HG03196 (cell line): ENCODE measurements around the gene FLAD1.

Source experiments
- ATAC-seq: cut with Tn5 transposase; IDR thresholded peaks from one replicate; pipeline ENCODE4 v1.9.1; 2021; ENCODE audit not compliant: unreplicated experiment

The FLAD1 gene

DNA sequence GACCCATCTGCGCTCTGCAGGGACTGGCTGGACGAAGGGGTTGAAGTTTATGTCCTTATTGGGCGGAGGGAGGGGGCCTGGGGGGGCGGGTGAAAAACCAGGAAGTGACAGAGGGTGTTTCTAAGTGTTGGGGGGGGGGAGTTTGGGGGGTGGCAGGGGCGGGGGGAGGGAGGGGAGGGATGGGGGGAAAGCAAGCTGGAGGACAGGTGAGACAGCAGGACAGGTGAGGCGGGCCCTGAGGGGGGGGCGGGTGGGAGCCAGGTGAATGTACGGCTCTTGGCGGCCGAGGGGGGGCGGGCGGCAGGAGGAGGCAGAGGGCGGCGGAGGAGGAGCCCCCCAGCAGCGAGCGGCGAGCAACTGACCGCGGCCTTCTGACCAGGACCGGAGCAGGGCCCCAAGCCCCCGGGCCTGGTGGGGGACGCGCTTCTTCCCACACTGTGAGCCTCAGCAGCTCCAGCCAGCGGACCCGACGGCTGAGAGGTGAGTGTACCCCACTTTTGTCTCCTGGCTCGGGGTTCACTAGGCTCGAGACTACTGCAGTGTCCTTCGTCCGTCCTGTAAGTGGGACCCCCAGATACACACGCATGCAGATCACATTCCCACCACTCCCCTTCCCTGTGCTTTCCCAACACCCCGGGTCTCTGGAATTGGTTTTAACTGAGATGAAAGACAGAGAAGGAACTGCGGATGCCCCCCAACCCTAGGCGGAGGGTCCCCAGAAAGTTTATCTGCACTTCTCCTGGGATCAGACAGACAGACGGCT, 19.5 kb downstream of the FLAD1 start, which contains the start of gene ZBTB7B:
ZBTB7B (plus strand) TSS at position 339 of the 763 bp plus-strand sequence. CDS start 11,859 bp downstream, outside the sequence.
- ATAC-seq = peak; percentile 1

DNA sequence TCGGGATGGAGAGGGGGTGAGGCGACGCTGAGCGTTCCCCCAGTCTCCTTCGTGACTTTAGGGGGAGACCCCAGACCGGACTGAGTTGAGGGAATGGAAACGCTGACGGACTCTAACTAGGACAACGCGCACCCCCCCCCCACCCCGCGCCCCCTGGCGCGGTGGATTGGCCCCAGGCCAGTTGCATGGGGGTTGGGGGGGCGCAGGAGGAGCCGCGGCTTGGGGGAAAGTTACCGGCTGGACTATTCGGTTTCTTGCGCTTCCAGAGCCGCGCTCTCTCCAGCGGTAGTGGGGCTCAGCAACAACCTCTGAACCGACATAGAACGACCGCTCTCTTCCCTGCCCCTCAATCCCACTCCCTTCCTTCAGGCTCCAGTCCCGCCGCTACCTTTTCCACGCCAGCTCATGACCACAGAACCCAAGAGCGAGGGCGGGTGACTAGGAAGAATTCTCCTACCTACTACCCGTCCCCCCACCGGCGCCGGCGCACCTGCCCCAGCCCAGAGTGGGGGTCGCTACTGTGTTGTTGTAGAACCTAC, 20.2 kb downstream of the FLAD1 start:
- no peak for ATAC-seq

DNA sequence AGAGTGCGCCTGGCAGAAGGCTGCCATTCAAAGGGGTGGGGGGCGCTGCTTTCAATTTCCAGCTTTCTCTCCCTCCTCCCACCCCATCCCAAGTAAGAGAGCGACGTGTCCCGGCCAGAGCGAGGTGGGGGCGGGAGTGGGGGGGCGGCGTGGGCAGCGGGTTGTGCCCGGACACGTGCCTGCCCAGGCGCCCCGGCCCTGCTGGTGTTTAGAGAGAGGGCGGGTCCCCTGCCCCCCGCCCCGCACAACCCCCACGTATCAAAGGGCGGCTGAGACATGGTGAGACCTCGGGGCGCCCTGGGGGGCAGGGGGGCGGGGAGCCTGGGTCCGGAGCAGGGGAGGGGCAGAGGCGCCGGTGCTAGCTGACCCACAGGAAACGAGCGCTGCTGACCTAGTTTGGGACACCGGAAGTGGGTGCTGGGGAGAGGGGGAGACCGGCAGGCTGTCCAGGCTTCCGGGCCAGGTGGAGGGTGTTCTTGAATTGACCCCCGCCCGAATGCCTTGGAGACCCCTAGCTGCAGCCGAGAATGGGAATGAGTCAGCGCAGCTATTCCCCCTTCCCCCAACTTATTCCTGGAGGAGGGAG, 20.7 kb downstream of the FLAD1 start:
- ATAC-seq = no peak

DNA sequence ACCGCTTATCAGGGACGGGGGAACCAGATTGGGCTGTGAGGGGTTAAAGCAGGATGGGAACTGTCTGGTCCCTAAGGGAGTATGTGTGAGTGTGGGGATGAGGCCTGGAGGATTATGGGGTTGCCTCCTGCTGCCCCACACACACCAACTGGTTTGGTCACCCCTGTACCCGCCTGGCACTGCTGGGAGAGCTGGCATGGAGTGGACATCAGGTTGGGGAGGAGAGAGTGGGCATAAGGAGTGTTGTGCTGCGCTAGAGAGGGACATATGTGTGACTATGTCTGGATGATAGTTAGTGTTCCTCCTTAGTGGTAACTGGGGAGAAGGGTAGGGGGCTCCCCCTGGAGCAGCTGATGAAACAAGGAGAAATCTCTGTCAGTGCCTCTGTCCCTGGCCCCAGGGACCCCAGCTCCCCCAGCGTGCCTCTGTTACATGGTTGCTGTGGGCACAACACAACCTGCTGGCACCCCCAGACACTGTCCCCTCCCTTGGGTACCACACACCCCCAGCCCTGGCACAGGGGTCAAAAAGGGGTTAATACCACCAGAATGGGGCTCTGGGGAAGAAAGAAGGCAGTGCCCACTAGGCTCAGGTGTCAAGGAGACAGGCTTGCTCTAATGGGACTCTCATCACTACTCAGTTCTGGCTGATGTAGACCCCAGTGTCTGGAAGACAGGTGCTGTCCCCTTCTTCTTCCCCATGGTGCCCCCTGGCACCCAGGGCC, 21.4 kb downstream of the FLAD1 start:
- ATAC-seq = no peak

DNA sequence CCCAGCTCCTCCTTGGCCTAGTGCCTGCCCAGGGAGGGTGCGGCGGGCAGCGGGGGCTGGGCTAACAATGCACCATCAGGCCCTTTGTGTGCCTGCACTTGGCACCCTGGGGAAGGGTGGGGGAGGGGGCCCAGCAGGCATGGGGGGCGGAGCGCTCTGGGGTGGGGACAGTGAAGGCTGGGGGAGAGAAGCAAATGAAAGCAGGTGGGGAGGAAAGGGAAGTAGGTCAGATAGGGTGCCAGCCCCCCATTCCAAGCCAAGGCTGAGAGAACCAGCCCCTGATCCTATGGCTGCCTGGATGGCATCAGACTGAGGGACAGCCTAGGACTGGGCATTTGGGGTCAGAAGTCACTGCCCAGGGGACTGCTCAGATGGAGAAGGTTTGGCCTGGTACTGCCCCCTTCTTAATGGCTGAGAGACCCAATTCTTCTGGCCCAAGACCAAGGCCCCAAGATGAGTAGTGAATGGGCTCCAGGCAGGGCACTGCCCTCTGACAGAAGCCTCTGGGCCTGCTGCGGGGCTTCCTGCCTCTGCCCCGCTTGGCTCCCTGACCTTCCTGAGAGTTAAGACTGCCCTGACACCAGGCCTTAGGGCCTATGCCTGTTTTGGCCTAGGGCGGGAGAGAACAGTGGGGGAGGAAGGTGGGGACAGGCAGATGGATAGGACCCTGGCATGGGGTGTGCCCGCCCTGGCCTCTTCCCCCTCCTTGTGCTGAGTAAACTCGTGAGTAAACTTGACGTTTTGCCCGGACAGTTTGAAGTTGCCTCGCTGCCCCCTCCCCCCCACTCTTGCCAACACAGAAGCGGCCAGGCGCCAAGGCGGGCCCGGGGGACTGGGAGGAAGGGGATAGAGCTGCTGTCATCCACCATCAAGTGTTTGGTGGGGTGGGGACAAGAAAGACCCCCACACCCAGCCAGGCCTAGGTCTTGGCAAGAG, 22.2 kb downstream of the FLAD1 start:
- no peak for ATAC-seq

DNA sequence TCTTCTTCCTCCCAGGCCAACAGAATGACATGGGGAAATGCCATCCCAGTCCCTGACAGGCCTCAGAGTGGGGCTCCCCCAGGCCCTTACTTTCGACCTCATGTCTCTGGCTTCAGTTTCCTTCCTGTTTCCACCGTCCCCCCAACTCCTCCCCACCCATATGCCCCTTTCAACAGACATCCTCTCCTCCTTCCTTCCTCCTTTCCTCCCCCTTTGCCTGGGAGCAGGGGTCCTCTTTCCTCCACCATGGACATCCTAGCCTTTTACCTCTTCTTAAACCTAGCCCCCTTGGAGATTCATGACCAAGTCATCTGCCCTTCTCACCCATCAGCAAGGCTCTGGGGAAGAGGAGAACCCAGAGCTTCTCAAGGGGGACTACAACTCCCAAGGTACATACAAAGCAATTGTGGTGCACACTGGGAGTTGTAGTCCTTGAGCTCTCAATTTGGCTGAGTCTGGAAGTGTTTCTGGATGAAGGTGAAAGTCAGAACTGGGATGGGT, 23.5 kb downstream of the FLAD1 start:
- no peak for ATAC-seq

DNA sequence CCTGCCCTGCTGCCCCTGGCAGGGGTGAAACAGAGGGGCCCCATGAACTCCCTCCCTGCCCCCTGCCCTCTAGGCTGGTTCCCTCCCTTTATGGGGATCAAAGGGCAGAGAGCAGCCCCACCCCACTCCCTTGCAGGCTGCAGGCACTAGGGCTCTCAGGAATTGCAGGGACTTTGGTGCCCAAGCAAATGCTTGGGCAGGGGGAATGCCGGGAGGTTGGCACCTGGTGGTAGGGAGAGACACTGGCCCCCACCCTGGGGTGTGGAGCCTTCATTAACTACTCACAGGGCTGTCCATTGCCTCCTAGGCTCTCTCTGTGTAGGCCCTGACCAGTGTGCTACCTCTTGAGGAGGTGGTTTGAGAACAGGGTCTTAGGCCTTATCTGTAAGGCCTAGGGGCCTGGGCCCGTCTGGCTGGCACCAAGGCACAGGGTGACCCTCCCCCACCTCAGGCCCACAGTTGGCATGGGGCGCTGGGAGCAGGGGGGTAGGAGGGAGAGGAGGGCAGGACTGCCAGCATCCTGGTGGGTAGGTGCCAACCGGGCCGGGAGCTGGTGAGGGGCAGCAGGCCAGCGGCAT, 24.2 kb downstream of the FLAD1 start:
- no peak for ATAC-seq

DNA sequence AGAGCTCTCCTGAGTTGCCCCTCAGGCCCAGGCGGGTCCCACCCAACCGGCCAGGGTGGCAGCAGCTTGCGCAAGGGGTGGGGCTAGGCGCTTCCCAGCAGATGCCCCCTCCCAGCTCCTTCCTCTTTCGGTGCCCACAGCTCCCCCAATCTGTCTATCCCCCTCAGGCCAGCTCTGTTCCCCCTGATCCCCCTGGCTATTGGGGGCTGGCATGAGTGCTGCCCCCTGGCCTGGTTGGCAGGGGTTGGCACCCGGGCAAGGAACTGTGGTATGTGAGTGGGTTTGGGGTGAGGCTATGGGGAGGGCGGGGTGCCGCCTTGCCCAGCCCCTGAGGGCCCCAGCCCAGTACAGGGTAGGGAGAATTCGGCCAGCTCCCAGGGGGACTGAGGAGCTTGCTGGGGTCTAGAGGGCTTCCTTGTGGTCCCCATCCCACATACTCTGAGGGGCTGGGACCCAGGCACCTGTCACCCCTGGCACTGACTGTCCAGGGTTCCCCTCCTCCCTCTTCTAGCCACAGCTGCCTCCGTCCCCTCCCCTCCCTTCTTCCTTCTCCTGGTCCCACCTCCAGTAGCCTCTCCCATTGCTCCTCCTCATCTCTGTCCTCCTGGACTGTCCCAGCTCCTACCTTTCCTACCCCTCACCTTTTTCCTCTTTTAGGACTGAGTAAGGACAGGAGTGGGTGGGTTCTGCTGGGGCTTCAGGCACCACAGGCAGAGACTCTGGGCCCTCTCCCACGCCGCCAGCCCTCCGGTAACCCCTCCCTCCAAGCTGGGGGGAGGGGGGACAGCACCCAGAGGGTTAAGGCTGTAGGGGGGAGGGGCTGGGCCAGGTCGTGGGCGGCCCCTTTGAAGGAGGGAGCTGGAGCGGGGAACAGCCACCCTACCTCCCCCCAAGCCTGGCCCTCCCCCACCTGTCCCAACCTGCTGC, 25.1 kb downstream of the FLAD1 start:
- ATAC-seq = no peak

DNA sequence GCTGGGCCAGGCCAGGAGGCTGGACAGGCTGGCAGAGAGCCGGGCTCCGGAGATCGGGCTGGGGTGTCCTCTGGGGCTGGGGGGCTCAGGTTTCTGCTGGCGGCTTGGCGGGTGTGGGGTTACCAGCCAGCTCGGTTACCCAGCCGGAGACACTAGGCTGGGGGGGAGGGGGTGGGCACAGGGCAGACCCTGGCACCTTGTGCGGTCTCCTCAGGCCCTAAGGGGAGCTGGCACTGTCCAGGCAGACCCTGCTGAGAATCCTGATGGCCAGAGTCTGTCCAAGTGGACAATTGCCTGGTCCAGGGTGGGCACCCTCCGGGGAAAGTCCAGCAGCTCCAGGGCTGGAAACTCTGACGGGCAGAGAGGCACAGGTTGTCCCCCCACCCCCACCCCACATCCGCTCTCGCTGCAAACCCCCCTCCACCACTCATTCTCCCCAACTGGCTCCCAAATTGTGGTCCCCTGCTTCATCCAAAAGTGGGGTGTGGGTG, 26.1 kb downstream of the FLAD1 start:
- ATAC-seq = no peak

DNA sequence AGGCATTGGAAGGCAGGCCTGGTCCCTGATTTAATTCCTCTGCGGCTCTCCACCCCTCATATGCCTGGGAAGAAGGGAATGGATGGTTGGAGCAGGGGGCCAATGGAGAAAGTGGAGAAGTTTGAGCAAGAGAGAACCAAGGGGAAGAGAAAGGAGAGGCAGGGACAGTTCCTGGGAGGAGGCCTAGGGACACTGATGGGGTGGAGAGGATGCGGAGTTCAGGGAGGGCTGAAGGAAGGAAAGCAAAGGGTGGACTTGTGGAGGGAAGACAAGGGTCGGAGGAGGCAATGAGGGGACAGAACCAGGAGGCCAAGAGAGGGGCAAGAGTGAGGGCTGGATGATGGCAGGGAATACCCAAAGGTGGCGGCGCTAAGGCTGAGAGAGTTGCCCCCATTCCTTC, 26.6 kb downstream of the FLAD1 start:
- ATAC-seq = no peak

DNA sequence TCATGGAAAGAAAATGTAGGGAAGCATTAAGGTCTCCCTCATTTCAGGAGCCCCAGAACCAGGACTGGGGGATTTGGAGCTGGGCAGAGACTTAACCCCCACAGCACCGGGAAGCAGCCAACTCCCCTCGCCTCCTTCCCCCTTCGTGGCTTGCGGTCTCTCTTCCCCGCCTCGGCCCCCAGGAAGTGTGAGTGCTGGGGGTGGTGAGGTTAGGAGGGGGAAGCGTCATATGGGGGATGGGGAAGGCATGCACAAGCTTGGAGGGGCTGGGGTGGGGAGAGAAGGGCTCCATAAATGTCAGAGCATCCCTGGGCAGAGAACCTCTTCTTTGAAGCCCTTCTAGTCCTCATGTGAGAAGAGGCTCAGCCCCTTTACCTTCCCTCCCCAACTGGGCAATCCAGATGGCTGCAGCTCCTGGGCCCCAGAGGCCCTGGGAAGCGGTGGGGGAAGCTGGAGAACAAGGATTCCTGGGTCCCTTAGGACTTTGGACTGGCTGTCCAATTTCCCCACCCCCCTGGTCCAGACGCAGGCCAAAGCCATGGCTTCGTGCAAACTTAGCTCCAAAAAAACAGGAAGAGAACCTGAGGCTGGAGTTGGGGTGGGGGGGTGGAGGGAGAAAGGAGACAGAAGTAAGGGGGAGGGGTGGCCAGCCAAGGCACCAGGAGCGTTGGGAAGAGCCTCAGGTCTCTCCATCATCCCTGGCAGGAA, 27.2 kb downstream of the FLAD1 start:
- ATAC-seq = no peak

DNA sequence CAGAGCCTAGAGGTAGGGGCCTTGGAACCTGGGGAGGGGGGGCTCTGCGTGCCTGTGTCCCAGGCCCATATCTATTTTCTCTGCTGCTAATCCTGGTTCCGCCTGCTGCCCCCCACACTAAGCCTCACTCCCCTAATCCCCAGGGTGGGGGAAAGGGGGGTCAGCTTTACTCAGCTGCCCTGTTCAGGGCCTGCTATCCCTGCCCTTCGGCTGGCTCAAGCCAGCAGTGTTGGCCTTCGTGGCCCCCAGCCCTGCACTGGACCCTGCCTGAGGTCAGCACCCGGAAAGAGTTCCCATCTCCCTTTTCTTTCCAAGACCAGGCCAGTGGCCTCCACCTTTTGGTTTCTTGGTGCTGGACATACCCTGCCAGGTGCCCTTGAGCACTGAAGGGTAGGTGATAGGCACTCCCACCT, 27.9 kb downstream of the FLAD1 start:
- ATAC-seq = no peak

DNA sequence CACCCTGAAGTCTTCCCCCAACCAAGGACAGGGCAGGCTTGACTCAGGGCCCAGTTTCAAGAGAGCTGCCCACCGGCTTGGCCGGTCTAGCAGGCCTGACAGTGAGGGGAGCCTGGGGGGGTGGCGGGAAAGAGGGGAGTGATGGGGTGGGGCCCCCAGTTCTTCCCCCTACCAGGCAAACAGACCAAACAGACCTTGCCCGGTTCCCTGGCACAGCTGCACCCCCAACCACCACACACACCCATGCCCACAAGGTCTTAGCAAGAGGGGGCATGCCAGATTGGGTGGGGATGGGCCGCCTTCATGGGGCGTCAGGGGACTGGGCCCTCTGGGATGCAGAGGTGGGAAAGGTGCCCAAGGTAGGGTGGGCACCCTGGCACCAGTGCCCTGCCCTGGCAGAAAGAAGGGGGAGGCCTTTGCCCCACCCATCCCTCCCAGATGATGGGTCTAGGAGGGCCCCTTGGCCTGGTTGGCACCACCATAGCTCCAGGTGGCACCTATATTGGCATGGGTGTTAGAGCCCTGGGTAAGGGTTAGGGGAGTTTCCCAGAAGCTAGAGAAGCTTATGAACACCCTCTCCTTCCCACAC, 28.4 kb downstream of the FLAD1 start:
- ATAC-seq = no peak

DNA sequence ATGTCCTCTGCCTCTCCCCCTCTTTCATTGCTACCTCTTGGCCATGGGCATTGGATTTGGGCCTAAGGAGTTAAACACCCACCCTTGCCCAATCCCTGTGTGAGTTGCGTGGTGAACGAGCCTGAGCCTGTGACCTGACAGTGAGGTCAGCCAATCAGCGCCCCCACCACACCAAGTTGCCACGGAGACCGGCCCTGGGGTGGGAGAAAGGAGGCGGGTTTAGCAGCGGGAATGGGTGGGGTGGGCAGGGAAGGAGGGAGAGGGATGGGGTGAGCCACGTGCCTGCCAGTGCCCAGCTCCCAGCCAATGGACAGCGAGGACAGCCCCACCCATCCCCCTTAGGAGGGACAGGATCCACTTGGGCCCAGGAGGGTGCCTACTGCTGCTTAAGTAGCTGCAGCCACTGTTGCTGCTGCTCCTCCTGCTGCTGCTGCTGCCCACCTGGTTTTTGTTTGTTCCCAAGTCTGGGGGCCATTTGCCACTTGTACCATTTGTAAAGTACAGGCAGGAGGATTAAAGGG, 28.9 kb downstream of the FLAD1 start:
- no peak for ATAC-seq

DNA sequence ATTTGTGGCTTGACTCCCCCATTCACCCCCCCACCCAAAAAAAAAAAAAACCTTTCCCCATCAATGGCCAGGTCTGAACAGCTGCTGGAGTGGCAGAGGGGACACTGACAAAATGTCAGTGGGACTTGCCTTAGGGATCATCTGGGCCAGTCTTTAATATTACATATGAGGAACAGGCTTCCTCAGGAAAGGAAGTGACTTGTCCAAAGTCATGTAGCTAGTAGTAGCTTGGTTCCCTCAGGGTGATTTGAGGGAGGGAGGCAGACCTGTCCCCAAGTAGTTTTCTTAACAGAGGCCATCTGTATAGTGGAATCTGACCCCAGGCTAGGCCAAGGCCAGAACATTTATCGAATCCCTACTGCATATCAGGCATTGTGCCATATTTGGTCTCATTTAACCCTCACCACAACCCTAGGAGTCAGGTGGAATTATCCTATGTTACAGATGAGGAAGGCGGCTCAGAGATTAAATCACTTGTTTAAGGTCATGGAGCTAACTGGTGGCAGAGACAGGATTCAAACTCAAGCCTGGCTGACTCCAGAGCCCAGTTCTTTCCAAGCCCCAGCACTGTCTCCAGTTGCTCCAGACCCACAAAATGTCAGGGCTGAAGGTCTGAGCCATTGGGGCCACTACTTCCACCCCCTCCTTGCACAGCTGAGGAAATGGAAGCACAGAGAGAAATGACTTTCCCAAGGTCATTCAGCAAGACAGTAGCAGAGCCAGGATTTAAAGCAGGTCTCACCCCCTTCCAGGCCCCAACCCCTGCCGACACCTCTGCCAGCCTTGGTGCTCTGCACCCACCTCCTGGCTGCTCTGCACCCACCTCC, 29.8 kb downstream of the FLAD1 start:
- no peak for ATAC-seq

DNA sequence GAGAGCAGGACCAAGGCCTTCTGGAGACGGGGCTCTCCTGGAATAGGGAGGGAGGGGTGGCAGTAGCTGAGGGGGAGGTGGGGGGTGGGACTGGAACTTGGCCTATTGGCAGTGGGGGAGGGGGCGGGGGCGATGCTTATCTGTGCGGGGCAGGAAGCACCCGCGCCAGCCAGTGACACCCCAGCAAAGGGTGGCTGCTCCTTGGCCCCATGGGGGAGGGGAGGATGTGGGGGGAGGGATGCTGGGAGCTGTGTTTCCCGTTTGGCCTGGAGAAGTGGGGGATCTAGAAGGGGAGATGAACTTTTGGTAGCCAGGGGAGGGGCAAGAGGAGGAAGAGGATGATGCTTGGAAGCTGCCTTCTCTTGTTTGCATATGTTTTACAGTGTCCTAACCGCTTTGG, 30.5 kb downstream of the FLAD1 start:
- no peak for ATAC-seq
